HL-60 (cell line): Measurements from ENCODE around the gene CC2D1B.

Experiments used
- POLR2AphosphoS5 ChIP-seq: IDR thresholded peaks from 2 replicates; pipeline ENCODE4 v1.6.1; 2012; ENCODE audit warnings: low read depth
- TF ChIP-seq, protein P1 (sequence below): IDR thresholded peaks from one replicate; pipeline ENCODE4 v1.5.1; 2011; ENCODE audit warnings: low read length, control low read depth, inconsistent platforms; ENCODE audit not compliant: insufficient read depth

DNA sequence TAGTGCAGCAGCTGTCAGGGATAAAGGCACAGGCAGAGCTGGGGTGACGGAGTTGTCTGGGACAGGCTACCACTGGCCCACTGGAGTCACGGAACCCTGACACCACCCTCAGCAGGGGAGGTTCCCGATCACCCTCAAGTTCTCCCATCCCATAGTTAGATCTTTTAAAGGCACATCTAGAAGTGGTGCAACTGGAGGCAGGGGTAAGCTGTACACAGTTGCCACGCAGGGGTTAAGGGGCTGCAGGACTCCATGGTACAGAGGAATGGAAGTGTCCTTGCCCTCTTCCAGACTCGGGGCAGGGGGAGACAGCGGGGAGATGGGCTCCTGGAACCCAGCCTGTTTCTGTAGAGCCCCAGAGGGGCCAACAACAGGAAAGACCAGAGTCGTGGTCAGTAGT, 13.3 kb downstream of the CC2D1B start:
- TF ChIP-seq, protein P1, sequence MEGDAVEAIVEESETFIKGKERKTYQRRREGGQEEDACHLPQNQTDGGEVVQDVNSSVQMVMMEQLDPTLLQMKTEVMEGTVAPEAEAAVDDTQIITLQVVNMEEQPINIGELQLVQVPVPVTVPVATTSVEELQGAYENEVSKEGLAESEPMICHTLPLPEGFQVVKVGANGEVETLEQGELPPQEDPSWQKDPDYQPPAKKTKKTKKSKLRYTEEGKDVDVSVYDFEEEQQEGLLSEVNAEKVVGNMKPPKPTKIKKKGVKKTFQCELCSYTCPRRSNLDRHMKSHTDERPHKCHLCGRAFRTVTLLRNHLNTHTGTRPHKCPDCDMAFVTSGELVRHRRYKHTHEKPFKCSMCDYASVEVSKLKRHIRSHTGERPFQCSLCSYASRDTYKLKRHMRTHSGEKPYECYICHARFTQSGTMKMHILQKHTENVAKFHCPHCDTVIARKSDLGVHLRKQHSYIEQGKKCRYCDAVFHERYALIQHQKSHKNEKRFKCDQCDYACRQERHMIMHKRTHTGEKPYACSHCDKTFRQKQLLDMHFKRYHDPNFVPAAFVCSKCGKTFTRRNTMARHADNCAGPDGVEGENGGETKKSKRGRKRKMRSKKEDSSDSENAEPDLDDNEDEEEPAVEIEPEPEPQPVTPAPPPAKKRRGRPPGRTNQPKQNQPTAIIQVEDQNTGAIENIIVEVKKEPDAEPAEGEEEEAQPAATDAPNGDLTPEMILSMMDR = no peak
- TF ChIP-seq POLR2AphosphoS5 = no peak
